Fibroblast of the conjunctiva (primary cell): ENCODE results near the gene NUP93.

Experiments
- DNase-seq: peaks from one replicate; pipeline ENCODE4 v3.0.0-alpha.2; 2010; ENCODE audit warnings: low read depth

The NUP93 gene

DNA sequence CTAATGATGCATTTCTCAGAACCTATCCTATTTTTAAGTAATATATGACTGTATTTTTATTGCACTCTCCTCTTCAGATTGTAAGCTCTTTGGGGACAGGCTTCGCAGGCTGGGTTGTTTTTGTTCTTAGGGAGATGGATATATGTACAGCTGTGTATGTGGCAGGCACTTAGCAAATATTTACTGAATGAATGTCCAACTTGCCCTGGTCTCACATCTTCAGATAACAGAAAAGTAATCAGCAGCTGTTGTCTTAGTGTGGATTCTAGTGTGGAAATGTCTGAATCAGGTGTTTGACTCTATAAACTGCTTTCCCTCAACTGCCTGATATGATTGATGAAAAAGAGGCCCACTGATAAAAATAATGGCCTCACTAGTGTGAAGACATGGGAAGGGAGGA, 88.0 kb downstream of the NUP93 start:
- DNase-seq: no peak

DNA sequence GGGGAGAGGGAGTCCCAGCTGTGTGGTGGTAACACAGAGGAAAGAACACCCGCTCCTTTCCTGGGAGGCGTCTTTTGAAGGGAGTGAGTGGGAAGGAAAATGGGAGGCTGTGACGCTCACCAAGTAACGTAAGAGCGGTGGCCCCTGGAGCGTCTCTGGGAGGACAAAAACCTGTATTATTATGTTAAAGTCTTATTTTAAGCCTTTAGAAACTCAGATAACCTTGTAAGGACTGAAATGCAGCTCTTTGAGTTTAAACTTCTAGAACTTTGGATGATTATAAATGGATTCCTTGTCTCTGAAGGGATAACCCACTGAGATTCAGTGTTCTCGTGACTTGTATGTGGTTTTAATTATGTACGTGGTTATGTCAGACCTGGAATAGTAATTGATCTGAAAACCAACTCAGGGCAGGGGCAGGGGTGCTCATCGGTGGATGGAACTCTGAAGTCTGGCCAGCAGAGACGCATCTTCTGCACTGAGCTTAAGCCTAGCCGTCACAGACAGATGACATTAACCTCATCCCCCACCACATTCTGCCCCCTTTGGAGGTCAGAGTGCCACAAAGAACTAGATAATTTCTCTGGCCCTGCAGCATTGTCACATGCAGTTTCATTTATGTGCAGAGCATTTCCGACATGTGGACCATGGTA, 93.3 kb downstream of the NUP93 start:
- DNase-seq: no peak

DNA sequence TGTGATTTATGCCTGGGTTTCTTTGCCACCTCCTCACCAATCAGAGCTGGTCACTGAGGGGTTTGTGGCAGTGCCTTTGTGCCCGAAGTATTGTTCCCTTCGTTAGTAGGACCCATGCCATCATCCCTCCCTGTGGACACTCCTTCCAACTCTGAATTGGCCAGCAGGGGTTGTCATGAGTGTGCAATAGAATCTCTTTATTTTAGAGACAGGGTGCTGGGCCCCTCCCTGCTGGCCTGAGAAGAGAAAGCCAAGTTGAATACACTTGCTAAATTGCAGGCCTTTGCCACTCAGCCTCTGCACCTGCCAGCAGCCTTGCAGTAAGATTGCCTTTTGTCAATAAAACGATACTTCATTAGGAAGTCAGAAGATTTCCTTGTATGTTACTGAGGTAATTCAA, 94.4 kb downstream of the NUP93 start:
- no peak for DNase-seq

DNA sequence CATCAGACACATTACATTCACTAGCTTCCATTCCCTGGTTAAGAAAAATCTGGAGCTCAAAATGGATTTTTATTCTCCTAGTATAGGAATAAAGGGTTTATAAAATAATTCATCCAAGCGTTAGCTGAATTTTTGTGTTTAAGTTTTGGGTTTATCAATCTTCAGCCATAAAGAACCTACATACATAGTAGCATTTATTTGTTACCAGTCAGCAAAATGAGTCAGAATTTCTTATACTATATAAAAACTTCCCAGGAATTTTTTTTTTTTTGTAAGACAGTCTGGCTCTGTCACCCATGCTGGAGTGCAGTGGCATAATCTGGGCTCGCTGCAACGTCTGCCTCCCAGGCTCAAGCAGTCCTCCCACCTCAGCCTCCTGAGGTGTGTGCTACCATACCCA, 94.9 kb downstream of the NUP93 start:
- DNase-seq: no peak

GRCh38 chr16:56825826-56826225, 95.9 kb downstream of the NUP93 start:
- DNase-seq: no peak

DNA sequence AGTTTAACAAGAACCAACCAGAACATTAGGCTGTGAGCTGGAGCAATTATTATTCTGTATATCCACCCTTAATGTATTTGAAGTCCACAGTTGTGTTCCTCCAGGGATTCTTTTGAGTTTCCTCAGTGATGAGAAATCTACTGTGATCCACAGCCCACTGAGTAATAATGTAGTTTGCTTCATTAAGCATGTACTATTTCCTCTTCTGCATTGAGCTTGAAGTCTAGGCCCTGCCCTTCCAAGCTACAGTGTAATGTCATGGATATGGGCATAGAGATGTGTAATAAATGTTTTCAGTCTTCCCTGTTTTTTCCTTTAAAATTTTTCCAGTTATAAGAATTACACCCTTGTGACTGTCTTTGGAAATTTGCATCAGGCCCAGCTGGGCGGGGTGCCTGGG, 98.7 kb downstream of the NUP93 start:
- DNase-seq: no peak

DNA sequence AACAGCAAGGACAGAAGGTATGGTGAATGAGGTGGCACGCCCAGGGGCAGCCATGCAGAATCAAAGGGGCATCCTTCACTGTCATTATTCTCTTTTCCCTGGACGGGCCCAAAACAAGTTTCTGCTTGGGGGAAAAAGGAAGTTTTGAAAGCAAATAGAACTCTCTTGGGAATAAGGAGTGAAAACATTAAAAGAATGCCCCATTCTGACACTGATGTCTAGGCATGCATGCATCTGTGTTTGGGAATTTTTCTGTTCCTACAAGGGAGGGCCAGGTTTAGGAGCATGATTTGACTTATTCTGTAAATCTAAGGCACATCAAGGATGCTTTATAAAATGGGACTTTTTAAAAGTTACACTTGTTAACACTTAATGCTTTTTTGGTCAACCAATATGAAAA, 100.7 kb downstream of the NUP93 start:
- no peak for DNase-seq

DNA sequence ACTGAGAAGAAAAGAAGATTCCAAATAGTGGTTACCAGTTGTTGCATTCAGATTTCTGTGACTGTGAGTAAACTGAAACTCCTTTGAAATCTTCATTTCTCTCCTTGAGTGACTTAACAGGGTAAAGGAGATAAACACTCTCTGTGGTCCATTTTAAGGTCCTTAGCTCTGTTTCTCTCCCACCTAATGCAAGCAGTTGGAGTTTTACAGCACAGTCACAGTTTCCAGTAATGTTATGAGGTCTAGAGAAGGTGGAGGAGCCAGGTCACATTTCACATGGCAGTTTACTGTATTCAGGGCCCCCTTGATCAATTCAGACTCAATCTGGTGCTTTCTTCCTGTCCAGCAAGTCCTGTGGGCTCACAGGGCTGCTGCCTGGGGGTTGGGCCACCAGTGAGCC, 102.8 kb downstream of the NUP93 start:
- DNase-seq: no peak

DNA sequence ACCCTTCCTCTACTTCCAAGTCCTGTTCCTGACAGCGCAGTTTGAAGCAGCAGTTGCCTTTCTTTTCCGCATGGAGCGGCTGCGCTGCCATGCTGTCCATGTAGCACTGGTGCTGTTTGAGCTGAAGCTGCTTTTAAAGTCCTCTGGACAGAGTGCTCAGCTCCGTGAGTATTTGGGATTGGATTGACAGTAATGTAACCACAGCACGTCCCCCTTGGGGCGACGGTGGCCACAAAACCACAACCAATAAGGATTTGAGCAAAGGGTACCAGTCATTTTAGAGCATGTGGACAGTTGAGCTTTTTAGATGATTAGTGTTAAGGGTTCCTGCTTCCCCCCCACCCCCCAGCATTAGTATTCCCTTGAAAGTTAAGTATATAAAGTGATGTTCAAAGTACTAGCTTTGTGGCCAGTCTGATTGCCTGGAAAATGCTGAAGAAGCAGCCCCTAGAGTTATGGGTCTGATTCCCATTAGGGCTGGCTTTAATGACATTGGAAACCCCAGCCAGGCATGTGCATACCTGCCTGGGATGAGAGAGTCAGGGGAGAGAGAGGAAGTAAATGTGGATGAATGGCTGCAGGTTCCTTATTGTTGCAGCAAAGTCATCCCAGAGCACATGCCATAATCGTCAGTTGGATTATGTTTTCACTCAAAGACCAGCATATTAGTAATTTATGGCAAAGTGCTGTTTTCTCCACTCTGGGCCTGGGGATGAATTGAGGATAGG, 103.5 kb downstream of the NUP93 start:
- no peak for DNase-seq

- no peak for DNase-seq
Measured at GRCh38 chr16:56835320-56835719, 105.4 kb downstream of the NUP93 start.

DNA sequence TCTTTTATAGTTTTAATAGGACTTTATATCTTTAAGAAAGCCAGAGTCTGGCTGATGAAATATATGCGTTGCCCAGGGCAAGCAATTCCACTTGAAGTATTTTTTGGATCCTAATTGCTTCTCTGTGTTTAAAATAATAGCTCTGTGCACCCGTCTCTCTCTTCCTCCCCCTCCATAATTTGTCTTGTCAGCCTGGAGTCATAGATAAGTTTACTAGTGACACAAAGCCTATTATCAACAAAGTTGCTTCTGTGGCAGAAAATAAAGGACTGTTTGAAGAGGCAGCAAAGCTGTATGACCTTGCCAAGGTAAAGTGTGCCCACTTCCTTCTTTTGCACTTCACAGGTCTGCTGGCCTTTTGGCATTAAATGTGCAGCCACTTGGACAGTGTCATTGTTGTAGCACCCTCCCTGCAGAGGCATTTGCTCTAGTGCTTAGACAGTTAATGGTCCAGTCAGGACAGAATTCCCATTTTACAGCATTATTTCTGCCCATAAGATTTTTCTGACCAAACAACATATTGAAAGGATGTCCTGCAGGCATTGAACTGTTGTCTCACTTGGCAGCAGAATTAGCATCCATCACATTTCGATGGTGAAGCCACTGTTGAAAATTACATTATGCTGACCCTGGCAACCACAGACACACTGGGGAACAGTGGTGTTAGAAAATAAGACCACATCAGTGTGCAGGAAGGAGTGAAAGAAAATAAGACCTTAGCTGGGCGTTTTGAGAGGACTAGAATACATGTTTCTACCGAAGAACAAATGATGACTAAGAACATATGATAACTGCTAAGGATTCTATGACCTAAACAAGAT, 106.7 kb downstream of the NUP93 start:
- no peak for DNase-seq

DNA sequence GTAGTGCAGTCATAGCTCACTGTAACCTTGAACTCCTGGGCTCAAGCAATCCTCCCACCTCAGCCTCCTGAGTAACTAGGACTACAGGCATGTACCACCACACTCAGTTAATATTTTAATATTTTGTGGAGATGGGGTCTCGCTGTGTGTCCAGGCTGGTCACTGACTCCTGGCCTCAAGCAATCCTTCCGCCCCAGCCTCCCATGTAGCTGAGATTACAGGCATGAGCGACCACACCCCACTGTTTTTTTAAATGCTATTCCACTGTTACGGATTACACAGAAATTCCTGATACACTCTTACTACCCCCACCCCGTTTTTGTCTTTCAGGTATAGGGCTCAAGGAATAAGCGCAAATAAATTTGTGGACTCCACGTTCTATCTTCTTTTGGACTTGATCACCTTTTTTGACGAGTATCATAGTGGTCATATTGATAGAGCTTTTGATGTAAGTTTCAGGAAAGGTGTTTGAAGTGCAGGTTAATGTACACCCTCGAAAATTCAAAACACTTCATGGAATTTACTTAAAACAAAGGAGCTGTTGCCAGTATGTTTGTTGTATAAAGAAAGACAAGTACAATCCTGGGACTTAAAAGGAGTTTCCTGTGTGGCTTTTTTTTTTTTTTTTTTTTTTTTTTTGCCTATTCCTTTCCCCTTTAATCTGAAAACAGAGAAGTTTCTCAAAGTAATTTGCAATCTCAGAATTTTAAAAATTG, 108.9 kb downstream of the NUP93 start:
- no peak for DNase-seq

DNA sequence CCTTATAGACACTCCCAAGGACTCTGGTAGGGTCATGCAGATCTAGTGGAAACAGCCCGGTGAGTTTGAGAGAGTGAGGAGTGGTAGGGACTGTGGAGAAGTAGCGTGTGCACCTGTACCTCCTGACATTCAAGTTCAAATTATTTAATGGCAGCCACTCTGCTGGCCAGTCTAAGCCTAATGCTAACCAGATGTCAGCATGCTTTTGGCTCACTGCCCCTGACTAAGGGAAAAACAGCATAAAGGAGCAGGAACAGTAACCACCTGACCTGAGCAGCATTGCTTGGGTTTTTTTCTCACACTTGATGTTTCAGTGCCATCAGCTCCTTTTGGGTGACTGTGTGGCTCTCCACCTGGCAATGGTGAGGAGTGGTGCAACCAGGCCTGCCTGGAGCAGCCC, 111.3 kb downstream of the NUP93 start:
- DNase-seq: peak; percentile 57

- no peak for DNase-seq
Measured at GRCh38 chr16:56841659-56842058, 111.7 kb downstream of the NUP93 start.

DNA sequence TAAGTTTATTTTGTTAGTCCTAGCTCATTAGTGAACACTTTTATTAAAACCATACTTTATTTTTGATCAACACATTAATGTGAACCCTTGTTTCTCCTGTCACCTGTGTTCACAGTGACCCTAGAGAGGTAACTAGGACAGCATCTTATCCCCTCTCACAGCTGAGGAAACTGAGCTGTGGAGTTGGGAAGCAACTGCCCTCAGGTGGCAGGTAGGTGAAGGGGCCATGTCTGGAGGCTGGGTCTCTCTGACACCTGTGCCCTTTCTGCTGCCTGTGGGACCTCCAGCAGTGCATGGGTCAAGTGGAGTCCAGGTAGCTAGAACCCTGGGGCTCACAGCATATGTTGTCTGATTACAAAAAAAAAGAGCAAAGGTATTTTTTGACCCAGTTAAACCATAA, 112.2 kb downstream of the NUP93 start:
- DNase-seq: no peak

GRCh38 chr16:56844056-56844455, 114.1 kb downstream of the NUP93 start:
- no peak for DNase-seq

DNA sequence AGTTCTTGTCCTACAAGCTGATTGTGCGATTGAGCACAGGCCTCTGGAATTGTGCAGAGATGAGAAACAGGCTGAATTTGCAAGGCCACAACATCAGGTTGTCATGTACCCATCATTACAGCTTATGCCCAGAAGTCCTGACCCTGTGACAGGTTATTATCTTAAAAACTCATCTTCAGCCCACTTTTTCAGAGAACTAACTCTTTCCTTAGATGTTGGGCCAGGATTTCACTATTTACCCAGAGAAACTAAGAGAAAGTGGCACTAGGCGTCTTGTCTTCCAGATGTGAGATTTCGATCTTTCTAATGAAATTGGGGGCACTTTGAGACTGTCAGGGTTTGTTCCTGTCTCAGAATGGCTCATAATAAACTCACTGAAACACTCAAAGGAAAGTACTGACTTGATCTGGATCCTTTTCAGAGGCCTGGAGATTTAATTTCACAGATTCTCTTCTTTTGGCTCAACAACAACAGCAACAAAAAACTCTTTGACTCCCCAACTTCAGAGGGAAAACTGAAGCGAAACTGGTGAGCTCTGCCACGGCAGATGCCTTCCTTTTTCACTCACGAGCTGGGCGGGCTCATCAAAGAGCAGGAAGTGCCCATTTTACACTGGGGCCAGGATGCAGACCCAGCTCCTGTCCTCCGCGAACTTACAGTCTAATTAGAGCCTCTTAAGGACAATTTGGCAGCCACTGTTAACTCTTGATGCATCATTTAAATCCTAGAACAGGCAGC, 117.4 kb downstream of the NUP93 start:
- DNase-seq: no peak

DNA sequence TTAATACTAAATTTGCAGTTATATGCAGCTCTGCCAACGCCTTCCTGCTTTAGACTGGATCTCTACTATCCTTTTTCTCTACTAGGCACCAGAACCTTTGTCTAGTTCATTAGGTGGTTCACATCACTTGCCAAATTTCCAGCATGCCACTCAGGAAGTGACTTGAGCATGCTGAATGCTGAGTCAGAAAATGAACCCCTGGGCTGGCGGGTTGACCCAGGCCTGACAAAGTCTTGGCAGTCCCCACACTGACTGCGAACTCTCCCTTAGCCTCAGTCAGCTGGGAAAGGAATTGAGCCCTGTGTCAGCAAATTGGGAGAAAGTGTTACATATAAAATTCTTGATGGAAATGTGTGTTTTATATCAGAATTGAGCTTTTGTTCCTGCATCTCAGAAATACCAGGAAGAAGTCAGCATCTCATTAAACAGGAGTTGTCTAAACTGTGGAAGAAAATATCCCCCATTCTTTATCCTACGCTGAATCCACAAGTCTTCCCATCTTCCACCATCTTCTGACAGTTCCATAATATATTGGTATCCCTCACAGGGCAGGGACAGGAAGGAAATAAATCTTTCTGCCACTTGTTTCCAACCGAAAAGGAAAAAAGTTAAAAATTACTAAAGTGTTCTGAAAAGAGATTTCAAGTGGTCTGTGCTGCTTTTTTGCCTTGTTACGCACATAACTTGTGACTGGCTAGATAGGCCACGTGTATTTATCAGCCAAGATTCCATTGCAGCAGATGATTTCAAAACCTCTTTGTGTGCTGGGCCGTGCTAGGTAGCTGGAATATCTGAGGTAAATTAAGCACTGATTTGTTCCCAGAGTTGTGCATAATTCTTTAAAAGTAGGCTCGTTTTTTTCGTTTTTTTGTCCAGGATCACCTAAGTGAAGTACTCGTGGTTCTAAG, 118.4 kb downstream of the NUP93 start:
- DNase-seq: no peak

DNA sequence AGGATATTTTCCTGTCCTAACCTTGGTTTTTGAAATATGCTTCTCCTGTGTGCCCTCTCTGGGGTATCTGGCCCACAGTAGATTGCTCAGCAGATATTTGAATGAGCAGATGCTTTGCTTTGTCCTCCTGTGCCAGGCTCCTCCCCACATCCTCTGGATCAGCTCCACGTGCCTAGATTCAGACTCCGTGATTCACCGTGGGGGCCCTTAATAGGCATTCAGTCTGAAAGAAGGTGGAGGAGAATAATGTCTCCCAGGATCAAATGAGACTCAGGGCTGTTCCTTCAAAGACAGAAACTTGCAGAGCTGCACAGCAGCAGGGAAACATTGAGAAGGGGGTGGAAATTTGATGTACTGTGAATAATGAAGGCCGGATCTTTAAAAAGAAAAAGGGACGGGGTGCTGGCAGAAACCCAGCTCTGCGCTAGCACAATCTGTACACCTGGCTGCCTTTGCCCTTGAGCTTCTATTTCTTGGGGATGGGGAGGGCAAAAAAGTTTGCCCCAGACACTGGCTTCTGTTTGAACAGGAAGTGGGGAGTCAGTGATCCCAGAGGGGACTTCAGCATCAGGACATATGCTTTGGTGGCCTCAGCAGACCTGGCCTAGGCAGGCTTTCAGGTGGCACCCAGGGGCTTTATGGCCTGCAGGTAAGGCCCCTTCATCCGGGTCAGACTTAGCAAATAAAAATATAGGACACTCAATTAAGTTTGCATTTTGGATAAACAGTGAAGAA, 119.2 kb downstream of the NUP93 start:
- no peak for DNase-seq
